Liver (tissue), 9 donors: ENCODE measurements around the gene MED25. TPM values are rescaled to one million over a fixed set of nuclear protein-coding genes. Genes with fewer than 3 reads are reported as not detected.

ENCODE experiments used
- DNase-seq: peaks from one replicate; pipeline ENCODE4 v3.0.0-alpha.2; 2017; ENCODE audit warnings: low spot score
- H3K27ac ChIP-seq, 2 donors: one replicate each; pipeline ENCODE4 v1.7.0; 2013; ENCODE audit warnings: inconsistent platforms in 2 of 2, low read length in 2 of 2, control low read depth in 1 of 2, low read depth in 1 of 2, mild to moderate bottlenecking in 1 of 2
- H3K27me3 ChIP-seq, 4 donors: one replicate each; pipeline versions ENCODE4 v1.6.1 to v1.7.0; 2013; ENCODE audit warnings: low read length in 3 of 4, inconsistent platforms in 1 of 4, mild to moderate bottlenecking in 1 of 4, moderate library complexity in 1 of 4; ENCODE audit not compliant: control insufficient read depth in 4 of 4, insufficient read depth in 4 of 4
- H3K36me3 ChIP-seq, 4 donors: one replicate each; pipeline versions ENCODE4 v1.6.1 to v1.7.0; 2013; ENCODE audit warnings: low read length in 3 of 4, mild to moderate bottlenecking in 3 of 4, low read depth in 1 of 4, moderate library complexity in 1 of 4; ENCODE audit not compliant: control insufficient read depth in 4 of 4, insufficient read depth in 3 of 4
- H3K4me1 ChIP-seq, 4 donors: one replicate each; pipeline versions ENCODE4 v1.6.1 to v1.7.0; 2013; ENCODE audit warnings: low read length in 3 of 4, mild to moderate bottlenecking in 3 of 4, moderate library complexity in 1 of 4; ENCODE audit not compliant: control insufficient read depth in 4 of 4, insufficient read depth in 4 of 4
- H3K4me3 ChIP-seq, 3 donors: one replicate each; pipeline versions ENCODE4 v1.6.1 to v1.7.0; 2013; ENCODE audit warnings: low read length in 3 of 3, control low read depth in 1 of 3, low read depth in 1 of 3, mild to moderate bottlenecking in 1 of 3
- H3K9ac ChIP-seq, 2 donors: one replicate each; pipeline ENCODE4 v1.7.0; 2013; ENCODE audit warnings: low read length in 2 of 2, mild to moderate bottlenecking in 2 of 2, moderate library complexity in 2 of 2, control low read depth in 1 of 2, low read depth in 1 of 2
- H3K9me3 ChIP-seq, 4 donors: one replicate each; pipeline versions ENCODE4 v1.6.1 to v1.7.0; 2013; ENCODE audit warnings: low read length in 3 of 4; ENCODE audit not compliant: control insufficient read depth in 4 of 4
- CTCF ChIP-seq: fragments of 150-350 bp; IDR thresholded peaks from 2 replicates; pipeline ENCODE4 v1.5.1; 2017; ENCODE audit warnings: improper control_type of control experiment, low read depth, low read length; ENCODE audit not compliant: missing input control
- EGR1 ChIP-seq, 2 donors: IDR thresholded peaks; 2 replicates each; pipeline ENCODE4 v1.6.1; 2016 to 2018; ENCODE audit warnings: antibody characterized with exemption in 2 of 2, low read depth in 2 of 2
- FOXA1 ChIP-seq: IDR thresholded peaks from 2 replicates; pipeline ENCODE4 v1.6.1; 2016; ENCODE audit warnings: antibody characterized with exemption
- FOXA2 ChIP-seq: IDR thresholded peaks from 2 replicates; pipeline ENCODE4 v1.6.1; 2016; ENCODE audit warnings: antibody characterized with exemption
- GABPA ChIP-seq, 2 donors: IDR thresholded peaks in 1 of 2; conservative IDR thresholded peaks in 1 of 2; 2 replicates each; pipeline ENCODE4 v1.6.1; 2016; ENCODE audit warnings: antibody characterized with exemption in 2 of 2, mild to moderate bottlenecking in 1 of 2, moderate library complexity in 1 of 2
- JUND ChIP-seq, 2 donors: IDR thresholded peaks; 2 replicates each; pipeline ENCODE4 v1.6.1; 2016; ENCODE audit warnings: antibody characterized with exemption in 2 of 2
- NR2F2 ChIP-seq: IDR thresholded peaks from 2 replicates; pipeline ENCODE4 v1.6.1; 2016; ENCODE audit warnings: antibody characterized with exemption
- RAD21 ChIP-seq, 2 donors: IDR thresholded peaks; 2 replicates each; pipeline ENCODE4 v1.6.1; 2016; ENCODE audit warnings: antibody characterized with exemption in 2 of 2, mild to moderate bottlenecking in 2 of 2
- RXRA ChIP-seq, 2 donors: IDR thresholded peaks; 2 replicates each; pipeline ENCODE4 v1.6.1; 2017 to 2018; ENCODE audit warnings: antibody characterized with exemption in 2 of 2, mild to moderate bottlenecking in 1 of 2
- SP1 ChIP-seq: IDR thresholded peaks from 2 replicates; pipeline ENCODE4 v1.6.1; 2018; ENCODE audit warnings: antibody characterized with exemption, mild to moderate bottlenecking
- TAF1 ChIP-seq: conservative IDR thresholded peaks from 2 replicates; pipeline ENCODE4 v1.6.1; 2016; ENCODE audit warnings: antibody characterized with exemption, mild to moderate bottlenecking
- WGBS: extraction: QIAGEN DNeasy Blood & Tissue Kit; methylation state at CpG from one replicate; pipeline ENCODE4 v1.1.7; 2013; 5-methylcytosine and 5-hydroxymethylcytosine counted together
- polyA plus RNA-seq, 2 donors: library from polyadenylated mRNA; stranded (reverse) in 1 of 2; unstranded in 1 of 2; fragments of 200-250 nt in 1 of 2; fragments of >200 nt in 1 of 2; fragmentation: Nextera tagmentation in 1 of 2; extraction: Ambion mirVana in 1 of 2; gene quantifications; one replicate each; pipeline versions ENCODE4 v1.2.1 to v1.2.3, GENCODE V29; 2013 to 2015
- total RNA-seq, 2 donors: library from RNA; depleted of rRNA; stranded (reverse); fragments of >200 nt; gene quantifications; one replicate each; pipeline ENCODE4 v1.2.3, GENCODE V29; 2014
- TF ChIP-seq, protein P1 (sequence below): IDR thresholded peaks from 2 replicates; pipeline ENCODE4 v1.6.1; 2016; ENCODE audit warnings: antibody characterized with exemption
- TF ChIP-seq, protein P2 (sequence below): IDR thresholded peaks from 2 replicates; pipeline ENCODE4 v1.6.1; 2016; ENCODE audit warnings: antibody characterized with exemption
- donor health status: healthy.
- donor health status: healthy.
- donor health status: healthy.
- donor health status: healthy.
- donor health status: healthy.

MED25 gene
- total and polyA plus RNA-seq, 4 donors: 4.7 to 24.1 (median 9.6) TPM

DNA sequence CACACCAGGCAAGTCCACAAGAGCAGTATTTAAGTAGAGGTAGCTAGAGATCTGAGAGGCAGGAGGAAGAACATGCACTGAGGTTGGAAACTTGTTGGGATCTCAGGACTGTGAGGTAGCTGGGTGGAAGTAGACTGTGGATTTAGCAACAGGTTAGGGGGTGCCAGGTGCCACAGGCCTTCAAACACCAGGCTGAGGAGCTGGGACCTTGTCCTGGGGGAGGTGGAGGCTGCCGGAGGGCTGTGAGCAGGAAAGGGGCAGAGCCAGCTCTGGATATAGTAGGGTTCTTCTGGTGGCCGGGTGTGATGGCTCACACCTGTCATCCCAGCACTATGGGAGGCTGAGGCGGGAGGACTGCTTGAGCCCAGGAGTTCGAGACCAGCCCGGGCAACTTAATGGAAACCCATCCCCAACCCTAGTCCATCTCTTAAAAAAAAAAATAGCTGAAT lies 8.1 kb upstream of the MED25 start (continued):
- TF ChIP-seq JUND (IDR thresholded peaks at IDR 0.05) (no peak), TAF1 (no peak), RXRA (IDR thresholded peaks at IDR 0.05) (no peak), FOXA1 (no peak), FOXA2 (no peak)
- TF ChIP-seq, protein P1, sequence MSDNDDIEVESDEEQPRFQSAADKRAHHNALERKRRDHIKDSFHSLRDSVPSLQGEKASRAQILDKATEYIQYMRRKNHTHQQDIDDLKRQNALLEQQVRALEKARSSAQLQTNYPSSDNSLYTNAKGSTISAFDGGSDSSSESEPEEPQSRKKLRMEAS: no peak

DNA sequence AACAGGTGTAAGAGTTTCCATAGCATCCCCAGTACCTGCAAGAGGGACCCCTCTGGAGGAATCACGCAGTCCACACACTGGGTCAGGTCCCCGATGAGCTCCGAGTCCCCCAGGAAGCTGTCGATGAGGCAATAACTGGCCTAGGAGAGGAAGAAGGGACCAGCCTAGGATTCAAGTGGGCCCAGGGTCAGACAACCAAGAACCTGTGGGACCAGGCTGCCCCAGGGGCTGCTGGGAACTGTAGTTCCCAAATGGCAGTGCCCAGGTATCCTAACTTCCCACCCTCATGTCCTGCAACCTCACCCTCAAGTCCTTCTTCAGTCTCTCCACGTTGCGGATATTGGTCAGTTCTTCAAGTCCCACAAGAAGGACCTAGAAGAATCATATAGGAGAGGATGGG lies 6.8 kb upstream of the MED25 start:
- WGBS: 98% methylated on average over 6 of the region's 6 CpGs
- Histone ChIP-seq H3K36me3 (peaks cover 0 to 6% (median 2%) of the 10 kb centered on the region in 4 donors), H3K27me3 (no peaks in the 10 kb centered on the region), H3K9me3 (no peaks in the 10 kb centered on the region), H3K9ac (no peak overlapping the region), H3K27ac (no peak overlapping the region), H3K4me3 (no peak overlapping the region), H3K4me1 (peaks cover 1 to 27% (median 16%) of the 10 kb centered on the region in 4 donors)
- TF ChIP-seq CTCF (no peak), RAD21 (IDR thresholded peaks at IDR 0.05) (no peak)
- TF ChIP-seq, protein P1: no peak
- TF ChIP-seq, protein P2, sequence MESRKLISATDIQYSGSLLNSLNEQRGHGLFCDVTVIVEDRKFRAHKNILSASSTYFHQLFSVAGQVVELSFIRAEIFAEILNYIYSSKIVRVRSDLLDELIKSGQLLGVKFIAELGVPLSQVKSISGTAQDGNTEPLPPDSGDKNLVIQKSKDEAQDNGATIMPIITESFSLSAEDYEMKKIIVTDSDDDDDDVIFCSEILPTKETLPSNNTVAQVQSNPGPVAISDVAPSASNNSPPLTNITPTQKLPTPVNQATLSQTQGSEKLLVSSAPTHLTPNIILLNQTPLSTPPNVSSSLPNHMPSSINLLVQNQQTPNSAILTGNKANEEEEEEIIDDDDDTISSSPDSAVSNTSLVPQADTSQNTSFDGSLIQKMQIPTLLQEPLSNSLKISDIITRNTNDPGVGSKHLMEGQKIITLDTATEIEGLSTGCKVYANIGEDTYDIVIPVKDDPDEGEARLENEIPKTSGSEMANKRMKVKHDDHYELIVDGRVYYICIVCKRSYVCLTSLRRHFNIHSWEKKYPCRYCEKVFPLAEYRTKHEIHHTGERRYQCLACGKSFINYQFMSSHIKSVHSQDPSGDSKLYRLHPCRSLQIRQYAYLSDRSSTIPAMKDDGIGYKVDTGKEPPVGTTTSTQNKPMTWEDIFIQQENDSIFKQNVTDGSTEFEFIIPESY: no peak
- no peak for DNase-seq

- TF ChIP-seq EGR1 (IDR thresholded peaks at IDR 0.05; ENCODE audit: low read depth in 2 of 2) (no peak), GABPA (IDR thresholded peaks at IDR 0.05 in 1 of 2, conservative IDR thresholded peaks at IDR 0.05 in 1 of 2) (no peak), FOXA1 (no peak), CTCF (no peak), RAD21 (IDR thresholded peaks at IDR 0.05) (no peak), SP1 (no peak), NR2F2 (no peak), JUND (IDR thresholded peaks at IDR 0.05) (no peak)
- TF ChIP-seq, protein P2: no peak
- TF ChIP-seq, protein P1: no peak
- H3K9me3 ChIP-seq: no peaks in the 10 kb centered on the region
- peaks cover 1 to 33% (median 17%) of the 10 kb centered on the region in 4 donors for H3K4me1 ChIP-seq
- 60% methylated on average over 11 of the region's 11 CpGs for WGBS
- peak overlapping the region in 1 of 2 donors; percentile 86 for H3K9ac ChIP-seq
- peaks cover 0 to 3% (median 0%) of the 10 kb centered on the region in 4 donors for H3K36me3 ChIP-seq
- peak overlapping the region in 2 of 3 donors; percentile 71 to 95 for H3K4me3 ChIP-seq
- no peak for DNase-seq
- no peaks in the 10 kb centered on the region for H3K27me3 ChIP-seq
- H3K27ac ChIP-seq: peak overlapping the region; percentile 81 to 82
These were observed 5.6 kb upstream of the MED25 start for GRCh38 chr19:49812452-49812996.
